Tibial nerve (tissue), 3 donors: Measurements from ENCODE around the gene SLC22A1.

Experiments
- POLR2A ChIP-seq, 2 donors: fragments of 450-650 bp; IDR thresholded peaks; one replicate each; pipeline ENCODE4 v1.6.1; 2017; ENCODE audit warnings: antibody characterized with exemption in 2 of 2, mild to moderate bottlenecking in 2 of 2, moderate library complexity in 2 of 2
- TF ChIP-seq, protein P1 (sequence below), 5 experiments: fragments of 200-600 bp in 3 of 5; fragments of 450-650 bp in 2 of 5; sonication (generic) in 3 of 5; IDR thresholded peaks; one replicate each; pipeline ENCODE4 v1.5.1; 2016 to 2019; ENCODE audit warnings: antibody characterized with exemption in 5 of 5, mild to moderate bottlenecking in 3 of 5, moderate library complexity in 2 of 5

DNA sequence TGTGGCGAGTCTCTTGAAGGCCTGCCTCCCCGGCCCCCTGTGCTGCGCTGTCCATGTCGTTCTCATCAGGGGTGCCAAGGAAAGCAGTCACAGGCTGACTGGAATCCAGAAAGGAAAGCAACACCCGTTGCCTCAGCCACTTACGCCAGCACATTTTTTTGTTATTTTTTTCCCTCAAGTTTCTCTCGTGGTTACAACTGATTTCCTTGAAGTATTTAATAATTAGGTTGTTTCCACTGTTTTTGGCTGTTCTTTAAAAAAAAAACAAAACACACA, 17.9 kb upstream of the SLC22A1 start:
- TF ChIP-seq, protein P1, sequence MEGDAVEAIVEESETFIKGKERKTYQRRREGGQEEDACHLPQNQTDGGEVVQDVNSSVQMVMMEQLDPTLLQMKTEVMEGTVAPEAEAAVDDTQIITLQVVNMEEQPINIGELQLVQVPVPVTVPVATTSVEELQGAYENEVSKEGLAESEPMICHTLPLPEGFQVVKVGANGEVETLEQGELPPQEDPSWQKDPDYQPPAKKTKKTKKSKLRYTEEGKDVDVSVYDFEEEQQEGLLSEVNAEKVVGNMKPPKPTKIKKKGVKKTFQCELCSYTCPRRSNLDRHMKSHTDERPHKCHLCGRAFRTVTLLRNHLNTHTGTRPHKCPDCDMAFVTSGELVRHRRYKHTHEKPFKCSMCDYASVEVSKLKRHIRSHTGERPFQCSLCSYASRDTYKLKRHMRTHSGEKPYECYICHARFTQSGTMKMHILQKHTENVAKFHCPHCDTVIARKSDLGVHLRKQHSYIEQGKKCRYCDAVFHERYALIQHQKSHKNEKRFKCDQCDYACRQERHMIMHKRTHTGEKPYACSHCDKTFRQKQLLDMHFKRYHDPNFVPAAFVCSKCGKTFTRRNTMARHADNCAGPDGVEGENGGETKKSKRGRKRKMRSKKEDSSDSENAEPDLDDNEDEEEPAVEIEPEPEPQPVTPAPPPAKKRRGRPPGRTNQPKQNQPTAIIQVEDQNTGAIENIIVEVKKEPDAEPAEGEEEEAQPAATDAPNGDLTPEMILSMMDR (IDR thresholded peaks at IDR 0.05), result no peak
- no peak for TF ChIP-seq POLR2A (IDR thresholded peaks at IDR 0.05)
